Stimulated activated memory B cell treated with anti-CD40 and anti-IgM and Interleukin-4, amounts not matched to agents 10 μg/mL and 1 μg/mL and 100 μg/mL, for 72 hours (primary cell): Measurements from ENCODE around the gene SMOC2.

Experiments used
- ATAC-seq: fragments of 150-1000 bp; cut with Tn5 transposase; 2 replicates; pipeline ENCODE4 v1.10.0; 2021
- H3K27ac Mint-ChIP-seq: one replicate; pipeline ENCODE4 v1.8.0; 2022; ENCODE audit warnings: mild to moderate bottlenecking, mixed read lengths
- H3K27me3 Mint-ChIP-seq: one replicate; pipeline ENCODE4 v1.8.0; 2022; ENCODE audit warnings: mixed read lengths
- H3K36me3 Mint-ChIP-seq: one replicate; pipeline ENCODE4 v1.8.0; 2022; ENCODE audit warnings: mixed read lengths
- H3K4me1 Mint-ChIP-seq: one replicate; pipeline ENCODE4 v1.8.0; 2022; ENCODE audit warnings: mixed read lengths
- H3K4me3 Mint-ChIP-seq: one replicate; pipeline ENCODE4 v1.8.0; 2022; ENCODE audit warnings: mild to moderate bottlenecking, moderate library complexity, mixed read lengths
- H3K9me3 Mint-ChIP-seq: one replicate; pipeline ENCODE4 v1.8.0; 2022; ENCODE audit warnings: mixed read lengths

Gene SMOC2

DNA sequence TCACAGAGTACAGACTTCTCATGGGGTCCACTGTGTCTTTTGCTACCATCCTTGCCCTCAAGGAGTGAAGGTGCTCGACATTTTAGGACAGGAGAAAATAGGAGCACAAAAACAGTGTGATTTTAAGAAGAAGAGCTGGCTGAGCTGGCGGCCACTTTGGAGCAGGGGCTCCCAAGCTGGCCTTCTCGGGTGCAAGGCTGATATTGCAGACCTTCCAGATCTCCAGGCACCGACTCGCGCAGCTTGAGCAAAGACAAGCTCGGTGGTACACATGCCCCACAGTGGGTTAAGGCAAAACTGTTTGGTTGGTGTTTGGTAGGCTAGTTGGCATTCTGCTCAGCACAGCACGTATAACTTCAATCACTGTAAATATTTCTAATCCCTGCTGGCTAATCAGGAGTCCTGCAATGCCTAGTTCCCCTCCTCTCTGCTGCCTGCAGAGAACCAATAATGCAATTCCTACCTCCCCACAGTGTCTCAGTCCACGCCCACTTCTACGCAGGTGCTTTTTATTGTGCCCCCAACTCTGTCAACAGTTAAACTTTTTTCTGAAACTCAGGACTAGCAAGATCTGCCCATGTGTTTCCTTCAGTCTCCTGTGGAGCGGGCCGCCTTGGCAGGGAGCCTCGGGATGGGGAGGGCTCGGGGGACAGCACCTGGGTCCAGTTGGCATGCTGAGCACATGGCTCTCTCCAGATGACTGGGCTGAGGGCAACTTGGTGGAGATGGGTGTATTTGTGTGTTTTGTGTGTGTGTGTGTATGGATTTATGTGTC lies 12.7 kb upstream of the SMOC2 start:
- H3K4me3 Mint-ChIP-seq: no peak overlapping the region
- H3K9me3 Mint-ChIP-seq: no peaks in the 10 kb centered on the region
- peaks cover 18% of the 10 kb centered on the region for H3K27me3 Mint-ChIP-seq
- H3K36me3 Mint-ChIP-seq: no peaks in the 10 kb centered on the region
- ATAC-seq: no peak
- no peak overlapping the region for H3K27ac Mint-ChIP-seq
- H3K4me1 Mint-ChIP-seq: no peaks in the 10 kb centered on the region

DNA sequence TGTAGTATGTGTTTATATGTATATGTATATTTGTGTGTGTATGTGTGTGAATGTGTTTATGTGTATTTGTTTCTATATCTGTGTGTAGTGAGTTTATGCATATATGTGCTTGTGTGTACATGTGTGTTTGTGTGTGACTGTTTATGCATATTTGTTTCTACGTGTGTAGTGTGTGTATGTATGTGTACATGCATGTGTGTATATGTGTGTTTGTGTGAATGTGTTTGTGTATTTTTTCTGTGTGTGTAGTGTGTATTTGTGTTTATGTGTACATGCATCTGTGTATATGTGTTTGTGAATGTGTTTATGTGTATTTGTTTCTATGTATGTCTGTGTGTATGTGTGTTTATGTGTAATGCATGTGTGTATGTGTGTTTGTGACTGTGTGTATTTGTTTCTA lies 12.1 kb upstream of the SMOC2 start:
- Mint-ChIP-seq H3K27me3 (peaks cover 18% of the 10 kb centered on the region), H3K9me3 (no peaks in the 10 kb centered on the region), H3K4me1 (no peaks in the 10 kb centered on the region), H3K36me3 (no peaks in the 10 kb centered on the region), H3K4me3 (no peak overlapping the region), H3K27ac (no peak overlapping the region)
- ATAC-seq: no peak

DNA sequence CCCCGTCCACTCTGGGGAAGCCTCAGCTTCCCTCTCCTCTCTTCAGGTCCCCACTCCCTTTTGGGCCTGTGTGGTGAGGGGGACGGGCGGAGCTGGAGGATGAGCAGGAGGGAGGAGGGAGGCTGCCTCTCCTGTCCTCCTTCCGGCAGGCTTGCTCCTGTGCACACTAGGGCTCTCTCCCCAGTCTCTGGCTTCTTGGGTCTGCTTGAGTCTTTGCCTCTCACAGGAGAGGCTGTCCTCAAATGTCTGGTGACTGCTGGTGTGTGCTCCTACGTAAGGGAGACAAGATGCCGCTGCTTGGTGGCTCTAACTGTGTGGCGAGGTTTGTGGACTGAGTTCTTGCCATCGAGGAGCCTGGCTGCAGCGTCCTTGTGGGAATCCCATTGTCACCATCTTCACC lies 8.8 kb upstream of the SMOC2 start:
- no peaks in the 10 kb centered on the region for H3K4me1 Mint-ChIP-seq
- H3K9me3 Mint-ChIP-seq: no peaks in the 10 kb centered on the region
- H3K36me3 Mint-ChIP-seq: no peaks in the 10 kb centered on the region
- H3K27me3 Mint-ChIP-seq: peaks cover 18% of the 10 kb centered on the region
- no peak overlapping the region for H3K4me3 Mint-ChIP-seq
- no peak overlapping the region for H3K27ac Mint-ChIP-seq
- ATAC-seq: no peak

DNA sequence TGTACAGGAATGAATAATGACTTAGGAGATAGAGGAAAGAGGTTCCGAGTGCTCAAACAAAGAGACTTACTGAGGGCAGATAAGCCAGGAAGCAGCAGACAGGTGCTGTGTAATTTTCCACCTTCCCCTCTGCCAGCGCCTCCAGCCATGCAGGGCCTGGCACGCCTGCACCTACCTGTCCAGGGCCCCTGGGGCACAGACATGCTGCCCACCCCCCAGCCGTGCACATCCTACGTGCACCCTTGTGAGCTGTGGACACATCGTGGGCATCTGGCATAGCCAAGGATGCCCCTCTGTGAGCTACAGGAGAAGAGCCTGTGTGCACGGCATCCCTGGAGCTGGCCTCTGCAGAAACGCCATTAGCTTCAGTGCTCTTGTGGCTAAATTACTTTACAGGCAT lies 7.1 kb upstream of the SMOC2 start:
- Mint-ChIP-seq H3K36me3 (no peaks in the 10 kb centered on the region), H3K27ac (no peak overlapping the region), H3K27me3 (peaks cover 18% of the 10 kb centered on the region), H3K4me1 (no peaks in the 10 kb centered on the region), H3K4me3 (no peak overlapping the region), H3K9me3 (no peaks in the 10 kb centered on the region)
- ATAC-seq: no peak

DNA sequence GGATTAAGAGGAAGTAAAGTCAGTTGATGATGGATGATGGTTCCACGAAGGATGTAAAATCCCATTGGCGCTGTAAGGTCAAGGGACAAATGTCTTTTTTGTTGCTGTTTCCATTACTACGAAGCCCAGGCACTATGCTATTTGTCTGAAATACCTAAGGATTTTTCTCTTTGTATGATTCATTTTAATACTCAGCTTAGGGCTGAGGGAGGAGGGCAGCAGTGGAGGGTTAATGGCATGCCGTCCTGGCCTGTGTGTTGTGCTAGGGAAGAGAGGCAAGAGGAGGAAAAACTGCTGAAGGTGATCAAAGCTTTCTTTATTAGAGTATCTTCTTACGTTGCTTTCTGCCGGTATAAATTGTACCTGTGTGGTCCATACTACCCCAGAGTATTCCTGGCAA lies 6.5 kb upstream of the SMOC2 start:
- ATAC-seq: no peak
- no peaks in the 10 kb centered on the region for H3K9me3 Mint-ChIP-seq
- H3K27ac Mint-ChIP-seq: no peak overlapping the region
- no peaks in the 10 kb centered on the region for H3K4me1 Mint-ChIP-seq
- no peak overlapping the region for H3K4me3 Mint-ChIP-seq
- peaks cover 18% of the 10 kb centered on the region for H3K27me3 Mint-ChIP-seq
- no peaks in the 10 kb centered on the region for H3K36me3 Mint-ChIP-seq

DNA sequence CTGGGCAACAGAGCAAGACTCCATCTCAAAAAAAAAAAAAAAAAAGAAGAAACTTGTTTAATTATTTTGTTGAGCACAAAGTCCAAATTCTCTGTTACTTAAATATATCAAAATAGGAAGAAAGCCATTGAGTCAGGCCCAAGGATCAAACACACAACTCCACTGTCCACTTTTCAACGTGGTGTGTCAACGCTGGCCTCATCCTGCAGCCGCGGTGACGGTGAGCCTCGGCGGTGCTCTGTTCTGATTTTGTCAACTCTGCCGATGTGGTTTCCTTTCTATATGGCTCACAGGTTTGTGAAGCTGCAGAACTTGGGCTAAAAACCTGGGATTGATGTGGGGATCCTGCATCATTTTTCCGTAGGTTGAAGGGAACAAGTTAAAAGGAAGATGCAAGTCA lies 3.2 kb upstream of the SMOC2 start:
- H3K36me3 Mint-ChIP-seq: no peaks in the 10 kb centered on the region
- H3K27me3 Mint-ChIP-seq: peaks cover 20% of the 10 kb centered on the region
- ATAC-seq: no peak

DNA sequence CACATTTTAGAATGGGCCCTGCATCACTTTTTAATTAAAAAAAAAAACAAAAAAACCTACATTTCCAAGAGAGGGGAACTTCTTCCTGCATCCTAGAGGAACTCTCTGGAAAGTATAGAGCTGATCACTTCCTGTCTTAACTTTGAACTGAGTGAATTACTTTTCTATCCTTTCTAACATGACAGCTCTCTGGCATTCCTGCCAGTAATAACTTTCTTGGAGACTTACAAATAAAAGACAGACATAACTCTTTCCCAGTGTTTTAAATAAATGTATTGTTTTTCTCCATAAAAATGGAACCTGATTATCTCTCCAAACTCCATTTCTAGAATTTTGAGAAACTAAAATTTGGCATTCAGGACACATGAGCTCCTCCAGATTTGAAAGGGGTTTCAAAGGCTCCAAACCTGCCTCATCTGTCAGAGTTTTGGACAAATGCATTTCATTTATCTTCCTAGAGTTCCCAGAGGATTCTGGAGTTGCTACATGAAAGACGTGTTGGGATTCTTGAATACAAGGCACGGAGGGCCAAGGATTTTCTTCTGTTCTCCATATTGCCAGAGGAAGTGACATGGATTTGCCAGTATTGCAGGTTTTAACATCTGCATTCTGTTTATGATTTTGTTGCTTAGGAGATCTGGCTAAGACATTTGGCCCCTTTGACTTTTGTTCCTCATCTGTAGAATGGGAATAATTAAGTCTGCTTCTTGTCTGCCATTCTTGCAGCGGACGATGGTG lies 2.0 kb upstream of the SMOC2 start:
- peaks cover 29% of the 10 kb centered on the region for H3K27me3 Mint-ChIP-seq
- H3K36me3 Mint-ChIP-seq: no peaks in the 10 kb centered on the region
- no peak for ATAC-seq
- no peak overlapping the region for H3K4me3 Mint-ChIP-seq
- H3K4me1 Mint-ChIP-seq: no peaks in the 10 kb centered on the region
- no peaks in the 10 kb centered on the region for H3K9me3 Mint-ChIP-seq
- H3K27ac Mint-ChIP-seq: no peak overlapping the region

More for the DNA sequence above, 3.2 kb upstream of the SMOC2 start:
- H3K9me3 Mint-ChIP-seq: no peaks in the 10 kb centered on the region
- no peak overlapping the region for H3K27ac Mint-ChIP-seq
- H3K4me3 Mint-ChIP-seq: no peak overlapping the region
- no peaks in the 10 kb centered on the region for H3K4me1 Mint-ChIP-seq

DNA sequence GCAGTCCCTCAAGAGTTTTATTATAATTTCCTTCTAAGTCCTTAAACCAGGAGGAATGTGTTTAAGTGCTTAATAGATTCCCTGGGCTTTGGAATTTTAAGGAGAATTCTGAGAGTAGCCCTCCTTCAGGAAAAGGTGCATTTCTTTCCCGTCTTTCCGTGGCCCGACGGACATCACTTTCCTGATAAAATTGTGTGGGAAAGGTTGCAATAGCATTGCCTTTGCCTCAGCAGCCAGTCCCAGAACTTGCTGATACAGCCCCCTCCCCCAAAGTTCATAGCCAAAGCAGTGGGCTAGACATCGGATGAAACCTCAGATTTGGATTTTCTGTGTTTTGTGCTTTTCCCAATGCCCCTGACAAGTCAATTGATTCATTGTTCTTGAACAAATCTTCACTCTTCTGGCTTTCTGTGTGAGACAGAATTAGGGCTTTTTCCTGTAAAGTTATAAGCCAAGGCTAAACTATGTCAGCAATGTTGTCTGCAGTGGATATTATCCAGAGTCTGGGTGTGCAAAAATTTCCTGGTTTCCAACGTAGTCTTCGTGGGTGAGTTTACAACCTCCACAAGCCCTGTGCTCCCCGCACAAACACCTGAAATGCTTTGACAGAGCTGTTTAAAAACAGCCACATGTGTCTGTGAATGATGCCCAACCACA lies 1.1 kb upstream of the SMOC2 start:
- H3K4me1 Mint-ChIP-seq: no peaks in the 10 kb centered on the region
- H3K9me3 Mint-ChIP-seq: no peaks in the 10 kb centered on the region
- H3K36me3 Mint-ChIP-seq: no peaks in the 10 kb centered on the region
- peaks cover 30% of the 10 kb centered on the region for H3K27me3 Mint-ChIP-seq
- no peak overlapping the region for H3K27ac Mint-ChIP-seq
- no peak for ATAC-seq
- H3K4me3 Mint-ChIP-seq: no peak overlapping the region

DNA sequence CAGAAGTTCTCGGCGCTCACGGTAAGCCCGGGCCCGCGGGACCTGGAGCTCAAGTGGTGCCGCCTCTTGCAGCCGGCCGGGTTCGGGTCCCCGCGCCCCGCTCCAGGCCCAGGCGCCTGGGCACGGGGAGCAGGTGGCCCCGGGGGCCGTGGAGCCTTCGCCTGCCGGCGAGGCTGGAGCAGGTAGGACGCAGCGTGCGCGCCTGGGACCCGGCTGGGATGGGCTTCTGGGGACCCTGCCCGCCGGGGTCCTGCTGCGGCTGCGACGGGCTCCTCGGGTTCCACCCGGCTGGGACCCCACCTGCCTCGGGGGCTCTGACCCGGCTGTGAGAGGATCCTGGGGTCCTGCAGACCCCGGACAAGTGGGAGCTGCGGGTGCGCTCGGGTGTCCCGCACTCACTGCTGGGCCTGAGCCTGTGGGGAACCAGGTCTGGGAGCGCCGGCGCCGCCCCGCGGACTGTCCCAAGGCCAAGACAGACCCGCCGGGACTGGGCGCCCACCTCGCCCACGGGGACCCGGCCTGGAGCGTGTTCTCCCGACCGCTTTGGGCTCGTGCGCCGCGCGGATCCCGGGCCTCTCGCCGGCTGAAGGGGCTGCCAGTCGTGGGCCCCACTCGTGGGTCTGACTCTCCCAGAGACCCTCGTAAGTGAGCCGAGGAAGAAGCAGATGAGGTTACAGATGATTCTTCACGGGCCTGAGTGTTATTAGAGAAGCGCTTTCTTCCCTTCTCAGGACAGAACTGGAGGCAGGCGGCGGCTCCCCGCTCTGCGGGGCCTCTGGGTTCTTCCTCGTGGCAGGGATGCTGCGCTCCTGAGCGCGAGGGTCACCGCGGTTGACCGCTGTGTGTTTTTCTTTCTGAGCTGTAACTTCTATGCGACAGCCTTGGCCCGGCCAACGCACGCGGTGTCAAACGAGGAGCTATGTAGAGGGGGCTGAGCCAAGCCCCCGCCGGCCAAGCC lies 729 bp downstream of the SMOC2 start:
- H3K27me3 Mint-ChIP-seq: peaks cover 41% of the 10 kb centered on the region

DNA sequence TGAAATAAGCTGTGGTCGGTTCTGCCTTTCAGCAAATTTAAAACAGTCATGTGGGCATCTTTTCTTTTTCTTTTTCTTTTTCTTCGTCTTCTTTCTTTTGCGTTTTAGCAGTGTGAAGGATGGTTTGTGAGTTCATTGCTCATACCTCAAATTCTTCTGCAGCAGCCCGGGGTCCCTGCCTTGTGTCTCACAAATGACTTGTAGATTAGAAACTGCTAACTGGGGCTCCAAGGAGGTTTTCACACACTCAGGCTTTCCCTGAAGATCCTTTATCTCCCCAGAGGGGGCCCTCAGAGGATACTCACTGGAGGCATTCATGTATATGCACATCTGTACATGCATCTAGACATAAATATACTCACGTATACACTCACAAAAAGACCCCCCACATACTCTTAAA lies 1.7 kb downstream of the SMOC2 start:
- no peak for ATAC-seq
- H3K27me3 Mint-ChIP-seq: peaks cover 41% of the 10 kb centered on the region
- no peak overlapping the region for H3K4me3 Mint-ChIP-seq
- no peaks in the 10 kb centered on the region for H3K9me3 Mint-ChIP-seq
- no peak overlapping the region for H3K27ac Mint-ChIP-seq
- H3K4me1 Mint-ChIP-seq: peaks cover 7% of the 10 kb centered on the region
- no peaks in the 10 kb centered on the region for H3K36me3 Mint-ChIP-seq

More for the DNA sequence above, 729 bp downstream of the SMOC2 start:
- no peaks in the 10 kb centered on the region for H3K9me3 Mint-ChIP-seq
- no peak overlapping the region for H3K4me3 Mint-ChIP-seq
- no peak overlapping the region for H3K27ac Mint-ChIP-seq
- H3K4me1 Mint-ChIP-seq: no peaks in the 10 kb centered on the region
- ATAC-seq: peak; percentile 8
- no peaks in the 10 kb centered on the region for H3K36me3 Mint-ChIP-seq

DNA sequence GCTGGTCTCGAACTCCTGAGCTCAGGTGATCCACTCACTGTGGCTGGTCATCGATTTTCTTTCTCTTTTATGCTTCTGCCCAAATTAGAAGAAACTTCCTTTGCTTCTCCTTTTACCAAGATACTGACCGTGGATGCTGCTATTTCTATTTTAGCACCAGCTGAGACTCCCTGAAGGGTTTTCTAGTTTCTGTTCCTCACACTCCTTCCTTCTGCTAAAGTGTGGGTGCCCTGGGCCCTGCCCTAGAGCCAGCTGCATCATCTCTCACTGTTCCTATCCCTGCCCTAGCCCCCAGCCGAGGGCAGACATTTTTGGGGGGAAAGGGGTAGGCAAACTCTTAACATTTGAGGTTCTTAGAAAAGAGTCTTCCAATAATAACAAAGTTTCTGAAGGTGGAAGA lies 6.3 kb downstream of the SMOC2 start:
- Mint-ChIP-seq H3K27me3 (peaks cover 36% of the 10 kb centered on the region), H3K4me1 (peaks cover 7% of the 10 kb centered on the region), H3K36me3 (no peaks in the 10 kb centered on the region), H3K9me3 (peaks cover 4% of the 10 kb centered on the region), H3K27ac (no peak overlapping the region), H3K4me3 (no peak overlapping the region)
- ATAC-seq: peak; percentile 36

DNA sequence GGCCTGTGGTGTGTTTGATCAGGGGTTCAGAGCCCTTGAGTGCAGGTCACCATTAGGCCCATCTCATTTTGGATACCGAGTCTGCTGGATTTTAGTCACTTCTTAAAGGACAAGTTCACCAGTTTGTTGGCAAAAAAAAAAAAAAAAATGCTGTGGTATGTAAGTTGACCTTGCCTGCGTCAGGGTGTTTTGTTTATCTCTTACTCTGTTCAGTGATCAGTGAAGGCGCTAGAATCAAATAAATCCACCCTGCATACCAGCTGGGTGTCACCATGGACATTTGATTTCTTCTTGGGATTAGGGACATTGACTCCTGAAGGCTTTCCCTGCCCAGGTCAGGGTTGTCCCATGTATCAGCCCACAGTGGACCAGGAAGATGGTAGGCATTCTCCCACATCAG lies 6.7 kb downstream of the SMOC2 start:
- H3K27ac Mint-ChIP-seq: no peak overlapping the region
- peaks cover 4% of the 10 kb centered on the region for H3K9me3 Mint-ChIP-seq
- H3K4me3 Mint-ChIP-seq: no peak overlapping the region
- no peaks in the 10 kb centered on the region for H3K36me3 Mint-ChIP-seq
- ATAC-seq: no peak
- peaks cover 7% of the 10 kb centered on the region for H3K4me1 Mint-ChIP-seq
- H3K27me3 Mint-ChIP-seq: peaks cover 31% of the 10 kb centered on the region

DNA sequence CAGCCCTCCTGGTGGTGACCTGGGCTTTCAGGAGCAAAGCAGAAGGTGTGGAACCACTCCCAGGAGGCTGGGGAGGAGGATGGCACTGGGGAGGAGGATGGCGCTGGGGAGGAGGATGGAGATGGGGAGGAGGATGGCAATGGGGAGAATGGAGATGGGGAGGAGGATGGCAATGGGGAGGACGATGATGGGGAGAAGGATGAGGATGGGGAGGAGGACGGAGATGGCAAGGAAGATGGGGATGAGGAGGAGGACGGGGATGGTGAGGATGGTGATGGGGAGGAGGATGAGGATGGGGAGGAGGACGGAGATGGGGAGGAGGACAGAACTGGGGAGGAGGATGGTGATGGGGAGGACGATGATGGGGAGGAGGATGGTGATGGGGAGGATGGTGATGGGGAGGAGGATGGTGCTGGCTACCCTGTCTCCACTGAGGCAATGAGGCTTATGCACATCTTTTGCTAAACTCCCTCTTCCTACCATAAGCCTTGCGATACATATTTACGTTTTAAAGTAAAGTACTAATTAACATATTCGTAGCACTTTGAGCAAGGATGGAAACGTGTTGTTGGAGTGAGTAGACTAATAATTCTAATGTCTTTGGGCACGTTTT lies 7.4 kb downstream of the SMOC2 start:
- Mint-ChIP-seq H3K4me1 (peaks cover 7% of the 10 kb centered on the region), H3K9me3 (peaks cover 5% of the 10 kb centered on the region), H3K4me3 (no peak overlapping the region), H3K27me3 (peaks cover 29% of the 10 kb centered on the region), H3K27ac (no peak overlapping the region), H3K36me3 (no peaks in the 10 kb centered on the region)
- no peak for ATAC-seq

DNA sequence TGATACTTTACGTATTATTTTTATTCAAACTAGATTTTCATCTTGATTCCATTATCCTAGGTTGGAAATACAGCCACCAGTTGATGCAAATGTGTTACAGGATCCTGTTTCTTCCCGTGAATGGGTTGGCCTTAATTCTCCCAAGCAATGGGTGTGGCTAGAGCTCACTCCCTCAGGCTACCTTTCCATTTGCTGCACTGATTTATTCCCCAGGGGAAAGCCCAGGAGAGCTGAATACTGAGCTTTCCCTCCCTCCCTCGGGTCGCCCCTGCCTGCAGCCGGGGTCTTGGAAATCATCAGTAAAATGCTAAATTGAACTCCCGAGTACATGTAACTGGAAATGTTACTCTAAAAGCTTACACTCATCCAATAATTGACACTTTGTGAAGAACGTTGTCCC lies 9.9 kb downstream of the SMOC2 start:
- no peaks in the 10 kb centered on the region for H3K36me3 Mint-ChIP-seq
- no peak overlapping the region for H3K27ac Mint-ChIP-seq
- peaks cover 29% of the 10 kb centered on the region for H3K27me3 Mint-ChIP-seq
- peaks cover 7% of the 10 kb centered on the region for H3K4me1 Mint-ChIP-seq
- H3K9me3 Mint-ChIP-seq: peaks cover 11% of the 10 kb centered on the region
- ATAC-seq: no peak
- H3K4me3 Mint-ChIP-seq: no peak overlapping the region
